ENCODE measurements around the gene IGFBP3. TPM values are rescaled to one million over a fixed set of nuclear protein-coding genes. Genes with fewer than 3 reads are reported as not detected.

IGFBP3 gene
- total and polyA plus RNA-seq, 12 donors: 32.1 to 183 (median 70.6) TPM

DNA sequence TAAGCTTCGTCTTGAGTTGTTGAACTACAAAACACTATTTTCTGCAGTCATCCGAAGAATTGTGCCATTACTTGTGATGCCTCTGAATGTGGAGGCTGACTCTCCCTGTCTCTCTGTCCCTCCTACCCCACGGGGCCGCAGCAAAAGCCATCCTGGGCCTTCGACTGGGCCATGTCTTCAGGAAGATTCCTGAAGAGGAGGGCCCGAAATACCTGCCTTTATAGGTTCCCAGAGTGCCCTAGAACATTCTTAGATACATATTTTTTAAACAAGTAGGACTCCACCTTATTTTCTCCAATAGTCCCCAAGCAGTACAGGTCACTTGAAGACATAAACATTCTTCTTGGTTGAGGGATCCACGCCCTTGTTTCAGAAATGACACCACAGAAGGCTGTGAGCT lies 8.1 kb downstream of the IGFBP3 start:
- Histone ChIP-seq H3K9me3 (peaks cover 0 to 9% (median 0%) of the 10 kb centered on the region in 11 donors), H3K36me3 (peaks cover 0 to 56% (median 15%) of the 10 kb centered on the region in 9 donors), H3K27me3 (peaks cover 0 to 9% (median 0%) of the 10 kb centered on the region in 7 donors), H3K27ac (no peak overlapping the region), H3K4me3 (no peak overlapping the region), H3K4me1 (peaks cover 0 to 11% (median 3%) of the 10 kb centered on the region in 9 donors)
- ATAC-seq (no peak), DNase-seq (no peak)
- intact Hi-C loops (cut with DNase I): loop anchor here in 4 of 10 donors (10.0 kb wide), 3 partner anchors 1272 to 1342 kb away; no protein-coding TSS in a partner anchor
- TF ChIP-seq, protein P1, sequence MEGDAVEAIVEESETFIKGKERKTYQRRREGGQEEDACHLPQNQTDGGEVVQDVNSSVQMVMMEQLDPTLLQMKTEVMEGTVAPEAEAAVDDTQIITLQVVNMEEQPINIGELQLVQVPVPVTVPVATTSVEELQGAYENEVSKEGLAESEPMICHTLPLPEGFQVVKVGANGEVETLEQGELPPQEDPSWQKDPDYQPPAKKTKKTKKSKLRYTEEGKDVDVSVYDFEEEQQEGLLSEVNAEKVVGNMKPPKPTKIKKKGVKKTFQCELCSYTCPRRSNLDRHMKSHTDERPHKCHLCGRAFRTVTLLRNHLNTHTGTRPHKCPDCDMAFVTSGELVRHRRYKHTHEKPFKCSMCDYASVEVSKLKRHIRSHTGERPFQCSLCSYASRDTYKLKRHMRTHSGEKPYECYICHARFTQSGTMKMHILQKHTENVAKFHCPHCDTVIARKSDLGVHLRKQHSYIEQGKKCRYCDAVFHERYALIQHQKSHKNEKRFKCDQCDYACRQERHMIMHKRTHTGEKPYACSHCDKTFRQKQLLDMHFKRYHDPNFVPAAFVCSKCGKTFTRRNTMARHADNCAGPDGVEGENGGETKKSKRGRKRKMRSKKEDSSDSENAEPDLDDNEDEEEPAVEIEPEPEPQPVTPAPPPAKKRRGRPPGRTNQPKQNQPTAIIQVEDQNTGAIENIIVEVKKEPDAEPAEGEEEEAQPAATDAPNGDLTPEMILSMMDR (IDR thresholded peaks at IDR 0.05): no peak
- 95% methylated on average over 7 of the region's 7 CpGs for WGBS, 2 donors

DNA sequence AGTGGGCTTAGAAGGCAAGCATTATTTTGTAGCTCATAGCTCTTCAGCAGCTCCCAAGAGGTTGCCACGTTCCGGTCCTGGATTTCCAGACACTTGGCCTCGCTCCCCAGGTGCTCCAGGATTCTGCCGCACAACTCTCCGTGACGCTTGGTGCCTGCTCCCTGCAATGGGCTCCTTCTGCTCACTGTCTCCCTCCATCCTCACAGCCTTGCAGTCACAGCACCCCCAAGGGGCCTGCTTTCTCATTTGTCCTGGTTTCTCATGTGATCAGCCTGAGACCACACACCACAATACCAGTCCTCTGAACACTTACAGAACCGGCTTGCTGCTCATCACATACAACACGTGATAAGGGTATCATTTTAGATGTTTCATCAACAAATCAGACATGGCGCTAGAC lies 9.8 kb downstream of the IGFBP3 start:
- H3K27me3 ChIP-seq: no peaks in the 10 kb centered on the region
- TF ChIP-seq, protein P1 (IDR thresholded peaks at IDR 0.05): no peak
- H3K27ac ChIP-seq: no peak overlapping the region
- no peak overlapping the region for H3K4me3 ChIP-seq
- 87 to 91% methylated on average over 9 of the region's 9 CpGs for WGBS, 2 donors
- no peaks in the 10 kb centered on the region for H3K4me1 ChIP-seq
- H3K9me3 ChIP-seq: peaks cover 0 to 10% (median 0%) of the 10 kb centered on the region in 11 donors
- intact Hi-C loops (cut with DNase I): loop anchor here in 4 of 10 donors (10.0 kb wide), 3 partner anchors 1273 to 1343 kb away; no protein-coding TSS in a partner anchor
- ATAC-seq: peak in 2 of 8 donors; percentile 24 to 51
- peaks cover 0 to 46% (median 10%) of the 10 kb centered on the region in 9 donors for H3K36me3 ChIP-seq
- no peak for DNase-seq

DNA sequence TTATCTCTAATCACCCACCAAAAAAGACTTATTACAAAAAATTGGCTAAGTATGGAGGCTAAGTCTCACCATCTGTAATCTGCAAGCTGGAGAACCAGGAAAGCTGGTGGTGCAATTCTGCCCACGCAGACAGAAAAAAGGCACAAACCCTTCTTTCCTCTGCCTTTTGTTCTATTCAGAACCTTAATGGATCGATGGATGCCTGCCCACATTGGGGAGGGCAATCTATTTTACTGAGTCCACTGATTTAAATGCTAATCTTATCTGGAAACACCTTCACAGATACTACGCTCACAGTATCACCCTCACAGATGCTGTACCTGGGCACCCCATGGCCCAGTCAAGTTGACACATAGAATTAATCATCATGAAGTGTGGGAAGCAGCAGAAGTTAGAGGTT lies 10.2 kb downstream of the IGFBP3 start:
- intact Hi-C loops (cut with DNase I): loop anchor here in 4 of 10 donors (10.0 kb wide), 3 partner anchors 1274 to 1344 kb away; no protein-coding TSS in a partner anchor
- ATAC-seq: no peak

DNA sequence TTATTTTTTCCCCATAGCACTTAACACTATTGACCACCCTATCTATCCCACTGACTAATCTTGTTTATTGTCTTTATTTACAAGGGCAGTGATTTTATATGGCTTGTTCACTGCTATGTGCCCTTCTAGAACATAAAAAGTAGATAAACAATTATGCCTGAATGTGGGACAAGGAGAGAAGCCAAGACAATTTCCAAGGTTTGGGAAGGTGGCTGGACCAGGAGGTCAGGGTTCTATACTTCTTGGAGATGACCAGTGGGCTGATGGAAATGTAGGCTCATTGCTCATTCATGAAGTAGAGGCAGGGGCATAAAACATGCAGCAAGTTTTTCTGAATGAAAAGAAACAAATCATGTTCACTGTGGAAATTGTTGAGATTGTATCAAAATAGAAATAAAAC lies 11.5 kb downstream of the IGFBP3 start:
- Histone ChIP-seq H3K4me1 (no peaks in the 10 kb centered on the region), H3K4me3 (no peak overlapping the region), H3K9me3 (peaks cover 0 to 26% (median 0%) of the 10 kb centered on the region in 11 donors), H3K36me3 (peaks cover 0 to 29% (median 4%) of the 10 kb centered on the region in 9 donors), H3K27ac (no peak overlapping the region), H3K27me3 (no peaks in the 10 kb centered on the region)
- ATAC-seq (no peak), DNase-seq (no peak)
- TF ChIP-seq, protein P1 (IDR thresholded peaks at IDR 0.05): no peak
- intact Hi-C loops (cut with DNase I): no loop called here

More for the DNA sequence above, 10.2 kb downstream of the IGFBP3 start:
- Histone ChIP-seq H3K9me3 (peaks cover 0 to 13% (median 0%) of the 10 kb centered on the region in 11 donors), H3K27ac (no peak overlapping the region), H3K36me3 (peaks cover 0 to 42% (median 6%) of the 10 kb centered on the region in 9 donors), H3K27me3 (no peaks in the 10 kb centered on the region), H3K4me3 (no peak overlapping the region), H3K4me1 (no peaks in the 10 kb centered on the region)
- WGBS, 2 donors: 90 to 91% methylated on average over 3 of the region's 3 CpGs
- no peak for DNase-seq
- TF ChIP-seq, protein P1 (IDR thresholded peaks at IDR 0.05): no peak
